Karpas-422 (cell line): Measurements from ENCODE around the gene CARMIL1. TPM values are rescaled to one million over a fixed set of nuclear protein-coding genes. Genes with fewer than 3 reads are reported as not detected.

Experiments
- DNase-seq: peaks from one replicate; pipeline ENCODE4 v3.0.0-alpha.2; 2015
- H2AFZ ChIP-seq: fragments of 200-600 bp; sonication (generic); 2 replicates; pipeline ENCODE4 v1.6.1; 2014; ENCODE audit warnings: antibody characterized with exemption, low read length, mixed read lengths
- H3K27ac ChIP-seq: fragments of 200-600 bp; sonication (generic); 2 replicates; pipeline ENCODE4 v1.5.1; 2014; ENCODE audit warnings: mild to moderate bottlenecking, low read length, moderate library complexity
- H3K27me3 ChIP-seq: fragments of 200-600 bp; sonication (generic); 2 replicates; pipeline ENCODE4 v1.6.1; 2014; ENCODE audit warnings: low read length, mixed read lengths
- H3K36me3 ChIP-seq: fragments of 200-600 bp; sonication (generic); 2 replicates; pipeline ENCODE4 v1.6.1; 2014; ENCODE audit warnings: low read length, mixed read lengths; ENCODE audit not compliant: insufficient read depth
- H3K4me1 ChIP-seq: fragments of 200-600 bp; sonication (generic); 2 replicates; pipeline ENCODE4 v1.6.1; 2014; ENCODE audit warnings: mild to moderate bottlenecking, low read length, mixed read lengths
- H3K4me2 ChIP-seq: fragments of 200-600 bp; sonication (generic); 2 replicates; pipeline ENCODE4 v1.6.1; 2014; ENCODE audit warnings: low read length, low read depth, mild to moderate bottlenecking; ENCODE audit not compliant: poor library complexity, severe bottlenecking
- H3K4me3 ChIP-seq: fragments of 200-600 bp; sonication (generic); 2 replicates; pipeline ENCODE4 v1.5.1; 2014; ENCODE audit warnings: mild to moderate bottlenecking, antibody characterized with exemption, low read length, mixed read lengths
- H3K79me2 ChIP-seq: fragments of 200-600 bp; sonication (generic); 2 replicates; pipeline ENCODE4 v1.6.1; 2014; ENCODE audit warnings: mild to moderate bottlenecking, low read length, mixed read lengths
- H3K9ac ChIP-seq: fragments of 200-600 bp; sonication (generic); 2 replicates; pipeline ENCODE4 v1.6.0; 2014; ENCODE audit warnings: low read length
- H3K9me2 ChIP-seq: fragments of 200-600 bp; sonication (generic), shearing (Covaris generic); replicated peaks from 2 replicates; pipeline ENCODE4 v1.6.0; 2014; ENCODE audit warnings: mild to moderate bottlenecking, low read length, moderate library complexity; ENCODE audit not compliant: insufficient read depth
- H3K9me3 ChIP-seq: fragments of 300-700, 200-600 bp; sonication (generic); 2 replicates; pipeline ENCODE4 v1.6.1; 2014; ENCODE audit warnings: low read length, mixed read lengths
- H4K20me1 ChIP-seq: fragments of 200-600 bp; sonication (generic); 2 replicates; pipeline ENCODE4 v1.6.1; 2014; ENCODE audit warnings: mild to moderate bottlenecking, antibody characterized with exemption, low read length, low read depth; ENCODE audit not compliant: insufficient read depth
- total RNA-seq: library from RNA; depleted of rRNA; stranded (reverse); fragments of >200 nt; shearing (Covaris generic); gene quantifications from 2 replicates; pipeline ENCODE4 v1.2.3, GENCODE V29; 2014; ENCODE audit warnings: low replicate concordance

CARMIL1 gene
- total RNA-seq, 1 experiment from 2014 or later, result 0.04 TPM

DNA sequence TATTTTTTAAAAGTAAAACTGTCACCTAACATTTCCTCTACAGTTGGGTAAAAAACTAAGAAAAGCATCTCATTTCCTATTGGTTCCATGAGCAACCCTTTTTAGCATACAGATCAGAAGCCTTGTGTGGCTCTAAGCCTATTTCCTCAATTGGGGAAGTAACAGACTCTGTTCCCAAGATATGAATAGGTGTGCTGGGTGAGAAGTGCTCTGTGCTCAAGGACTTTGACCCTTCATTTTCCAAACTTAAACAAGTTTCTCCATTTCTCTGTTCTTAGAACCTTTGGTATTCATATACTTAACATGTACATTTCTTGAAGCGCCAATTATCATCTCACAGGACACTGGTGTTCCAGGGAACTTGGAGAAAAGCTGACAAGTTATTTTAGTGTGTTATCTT, 24.1 kb downstream of the CARMIL1 start:
- DNase-seq, result no peak
- Histone ChIP-seq H3K79me2 (no peaks in the 10 kb centered on the region), H3K36me3 (no peaks in the 10 kb centered on the region), H3K4me3 (no peak overlapping the region), H2AFZ (no peak overlapping the region), H3K27ac (no peak overlapping the region), H3K9ac (no peak overlapping the region), H3K4me1 (peaks cover 10% of the 10 kb centered on the region), H4K20me1 (no peaks in the 10 kb centered on the region), H3K4me2 (no peak overlapping the region), H3K9me2 (no peaks in the 10 kb centered on the region), H3K27me3 (no peaks in the 10 kb centered on the region), H3K9me3 (no peaks in the 10 kb centered on the region)

DNA sequence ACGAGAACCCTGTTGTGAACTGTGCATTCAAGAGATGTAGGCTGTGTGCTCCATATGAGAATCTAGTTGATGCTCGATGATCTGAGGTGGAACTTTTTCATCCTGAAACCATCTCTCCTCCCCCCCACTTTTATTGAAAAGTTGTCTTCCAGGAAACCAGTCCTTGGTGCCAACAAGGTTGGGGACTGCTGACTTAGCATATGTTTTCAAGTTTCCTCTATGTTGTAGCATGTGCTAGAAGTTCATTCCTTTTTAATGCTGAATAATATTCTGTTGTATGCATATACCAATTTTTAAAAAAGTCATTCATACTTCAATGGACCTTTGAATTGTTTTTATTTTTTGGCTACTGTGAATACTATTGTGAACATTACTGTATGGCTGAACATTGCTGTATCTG, 27.2 kb downstream of the CARMIL1 start:
- Histone ChIP-seq H4K20me1 (no peaks in the 10 kb centered on the region), H3K4me2 (no peak overlapping the region), H3K79me2 (no peaks in the 10 kb centered on the region), H3K27ac (no peak overlapping the region), H3K9ac (no peak overlapping the region), H3K9me2 (no peaks in the 10 kb centered on the region), H3K36me3 (no peaks in the 10 kb centered on the region), H3K27me3 (no peaks in the 10 kb centered on the region), H3K4me3 (no peak overlapping the region), H2AFZ (no peak overlapping the region), H3K9me3 (no peaks in the 10 kb centered on the region), H3K4me1 (peaks cover 4% of the 10 kb centered on the region)
- DNase-seq, result no peak

DNA sequence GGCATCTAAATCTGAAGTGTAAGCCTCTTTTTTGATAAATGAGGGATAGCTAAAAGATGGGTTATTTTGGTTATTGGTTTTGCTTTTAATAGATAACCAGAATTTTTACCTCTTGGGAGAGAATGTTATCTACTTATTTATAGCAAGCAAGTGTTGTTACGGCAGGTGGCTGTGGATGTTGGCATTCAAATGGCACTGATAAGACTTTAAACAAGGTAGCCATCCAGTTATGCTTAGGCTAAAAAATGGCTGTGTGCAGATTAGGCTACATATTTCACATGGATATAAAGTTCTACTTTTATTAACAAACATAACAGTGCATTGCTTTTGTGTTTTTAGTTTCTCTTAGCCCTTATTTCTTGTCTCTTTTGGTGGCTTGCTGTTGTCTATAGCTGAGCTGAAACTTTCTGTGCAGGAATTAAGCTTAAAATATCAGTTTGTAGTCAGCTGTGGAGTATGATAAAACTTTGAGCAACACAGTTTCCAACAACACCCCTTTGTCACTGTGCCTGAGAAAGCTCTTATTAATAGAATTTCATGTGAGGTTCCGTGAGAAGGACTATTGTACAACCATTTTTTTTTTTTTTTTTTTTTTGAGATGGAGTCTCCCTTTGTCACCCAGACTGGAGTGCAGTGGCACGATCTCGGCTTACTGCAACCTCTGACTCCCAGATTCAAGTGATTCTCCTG, 28.8 kb downstream of the CARMIL1 start:
- no peaks in the 10 kb centered on the region for H3K4me1 ChIP-seq
- H3K4me3 ChIP-seq, result no peak overlapping the region
- no peak overlapping the region for H3K4me2 ChIP-seq
- H3K9me2 ChIP-seq, result no peaks in the 10 kb centered on the region
- no peak overlapping the region for H3K9ac ChIP-seq
- no peaks in the 10 kb centered on the region for H3K79me2 ChIP-seq
- H3K27ac ChIP-seq, result no peak overlapping the region
- H4K20me1 ChIP-seq, result no peaks in the 10 kb centered on the region
- no peaks in the 10 kb centered on the region for H3K36me3 ChIP-seq
- H3K27me3 ChIP-seq, result no peaks in the 10 kb centered on the region
- H3K9me3 ChIP-seq, result no peaks in the 10 kb centered on the region
- H2AFZ ChIP-seq, result no peak overlapping the region
- DNase-seq, result no peak

DNA sequence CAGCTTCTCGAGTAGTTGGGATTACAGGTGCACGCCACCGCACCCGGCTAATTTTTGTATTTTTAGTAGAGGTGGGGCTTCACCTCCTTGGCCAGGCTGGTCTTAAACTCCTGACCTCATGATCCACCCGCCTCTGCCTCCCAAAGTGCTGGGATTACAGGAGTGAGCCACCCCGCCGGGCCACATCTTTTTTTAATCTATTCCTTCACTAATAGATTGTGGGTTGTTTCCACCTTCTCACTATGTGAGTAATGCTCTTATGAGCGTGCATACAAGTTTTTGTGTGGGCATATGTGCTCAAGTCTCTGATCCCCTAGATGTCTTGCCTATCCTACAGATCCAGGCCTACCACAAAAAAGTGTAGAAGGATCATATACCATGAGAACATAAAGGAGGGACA, 30.7 kb downstream of the CARMIL1 start:
- DNase-seq, result no peak

GRCh38 chr6:25311331-25311840, 32.2 kb downstream of the CARMIL1 start:
- Histone ChIP-seq H3K4me3 (no peak overlapping the region), H3K9ac (no peak overlapping the region), H3K79me2 (no peaks in the 10 kb centered on the region), H3K27ac (no peak overlapping the region), H4K20me1 (no peaks in the 10 kb centered on the region), H3K4me2 (no peak overlapping the region), H3K9me2 (no peaks in the 10 kb centered on the region), H3K4me1 (no peaks in the 10 kb centered on the region), H3K36me3 (no peaks in the 10 kb centered on the region), H3K27me3 (no peaks in the 10 kb centered on the region), H3K9me3 (no peaks in the 10 kb centered on the region), H2AFZ (no peak overlapping the region)
- DNase-seq, result no peak

More for the DNA sequence above, 30.7 kb downstream of the CARMIL1 start:
- no peaks in the 10 kb centered on the region for H3K9me2 ChIP-seq
- no peaks in the 10 kb centered on the region for H3K9me3 ChIP-seq
- no peak overlapping the region for H3K9ac ChIP-seq
- no peaks in the 10 kb centered on the region for H4K20me1 ChIP-seq
- H3K4me3 ChIP-seq, result no peak overlapping the region
- H2AFZ ChIP-seq, result no peak overlapping the region
- no peak overlapping the region for H3K4me2 ChIP-seq
- no peaks in the 10 kb centered on the region for H3K27me3 ChIP-seq
- no peaks in the 10 kb centered on the region for H3K4me1 ChIP-seq
- H3K79me2 ChIP-seq, result no peaks in the 10 kb centered on the region
- H3K36me3 ChIP-seq, result no peaks in the 10 kb centered on the region
- no peak overlapping the region for H3K27ac ChIP-seq

DNA sequence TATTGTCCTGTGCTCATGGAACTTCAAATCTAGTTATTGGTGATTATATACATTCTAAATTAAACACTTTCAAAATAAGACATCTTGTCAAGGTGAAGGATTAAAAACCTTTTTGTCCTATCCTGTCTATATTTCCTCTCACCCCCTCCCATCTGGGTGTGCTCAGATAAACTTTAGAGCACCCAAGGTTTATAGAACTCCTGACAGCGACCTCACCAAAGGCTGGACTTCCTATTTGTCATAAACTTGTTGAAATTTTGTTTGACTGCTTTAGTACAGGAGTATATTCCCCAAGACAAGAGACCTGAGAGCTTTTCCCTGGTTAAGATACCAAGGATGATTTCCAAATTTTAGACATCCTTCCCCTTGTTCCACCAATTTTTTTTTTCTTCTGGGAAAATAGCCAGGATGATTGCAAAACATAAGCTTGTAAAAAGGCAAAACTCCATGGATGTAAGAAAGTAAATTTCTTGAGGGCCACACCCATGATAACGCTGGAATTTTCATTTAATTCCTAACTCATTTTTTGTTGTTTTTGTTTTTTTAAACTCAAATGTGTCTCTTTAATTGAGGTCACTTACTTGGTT, 33.0 kb downstream of the CARMIL1 start:
- Histone ChIP-seq H3K9ac (no peak overlapping the region), H3K4me3 (no peak overlapping the region), H2AFZ (no peak overlapping the region), H3K36me3 (no peaks in the 10 kb centered on the region), H3K9me2 (no peaks in the 10 kb centered on the region), H3K27me3 (no peaks in the 10 kb centered on the region), H3K9me3 (no peaks in the 10 kb centered on the region), H3K27ac (no peak overlapping the region), H3K4me2 (no peak overlapping the region), H3K4me1 (no peaks in the 10 kb centered on the region), H3K79me2 (no peaks in the 10 kb centered on the region), H4K20me1 (no peaks in the 10 kb centered on the region)
- no peak for DNase-seq

GRCh38 chr6:25312703-25313102, 33.5 kb downstream of the CARMIL1 start:
- no peaks in the 10 kb centered on the region for H3K79me2 ChIP-seq

GRCh38 chr6:25314509-25315175, 35.5 kb downstream of the CARMIL1 start:
- Histone ChIP-seq H3K9me3 (no peaks in the 10 kb centered on the region), H3K27me3 (no peaks in the 10 kb centered on the region), H3K9ac (no peak overlapping the region), H3K79me2 (no peaks in the 10 kb centered on the region), H4K20me1 (no peaks in the 10 kb centered on the region), H3K4me3 (no peak overlapping the region), H3K9me2 (no peaks in the 10 kb centered on the region), H3K4me1 (no peaks in the 10 kb centered on the region), H2AFZ (no peak overlapping the region), H3K36me3 (no peaks in the 10 kb centered on the region), H3K27ac (no peak overlapping the region), H3K4me2 (no peak overlapping the region)
- no peak for DNase-seq

More at GRCh38 chr6:25312703-25313102, 33.5 kb downstream of the CARMIL1 start:
- H2AFZ ChIP-seq, result no peak overlapping the region
- no peak overlapping the region for H3K27ac ChIP-seq
- no peaks in the 10 kb centered on the region for H3K27me3 ChIP-seq
- H3K4me1 ChIP-seq, result no peaks in the 10 kb centered on the region
- H3K9me3 ChIP-seq, result no peaks in the 10 kb centered on the region
- DNase-seq, result no peak
- H3K4me2 ChIP-seq, result no peak overlapping the region
- no peaks in the 10 kb centered on the region for H3K36me3 ChIP-seq
- no peaks in the 10 kb centered on the region for H3K9me2 ChIP-seq
- no peaks in the 10 kb centered on the region for H4K20me1 ChIP-seq
- H3K9ac ChIP-seq, result no peak overlapping the region
- no peak overlapping the region for H3K4me3 ChIP-seq
